HG02642 (cell line): ENCODE measurements around the gene ACTN1.

Source experiments
- ATAC-seq: cut with Tn5 transposase; IDR thresholded peaks from one replicate; pipeline ENCODE4 v1.9.1; 2021; ENCODE audit warnings: mild to moderate bottlenecking; ENCODE audit not compliant: unreplicated experiment, poor library complexity

ACTN1 gene

GRCh38 chr14:68894802-68895703 is 84.0 kb downstream of the ACTN1 start:
- ATAC-seq = no peak

GRCh38 chr14:68894123-68894522 is 85.0 kb downstream of the ACTN1 start:
- no peak for ATAC-seq

GRCh38 chr14:68893566-68893965 is 85.5 kb downstream of the ACTN1 start:
- no peak for ATAC-seq

DNA sequence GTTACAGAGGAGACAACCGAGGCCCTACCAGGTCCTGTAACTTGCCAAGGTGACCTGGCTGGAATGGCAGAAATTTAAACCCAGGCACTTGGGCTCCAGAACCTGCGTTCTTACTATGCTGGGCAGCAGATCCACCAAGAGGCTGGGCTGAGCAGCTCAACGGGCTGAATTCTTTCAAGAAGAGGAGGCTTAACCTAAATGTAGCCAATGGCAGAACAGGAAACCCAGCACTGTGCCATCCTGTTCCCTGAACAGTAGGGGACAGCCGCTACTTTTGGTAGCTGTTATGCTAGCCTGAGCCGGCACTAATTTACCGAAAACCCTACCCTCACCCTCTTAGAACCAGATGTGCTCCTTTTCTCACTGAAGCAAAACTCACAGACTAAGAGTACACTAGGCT is 86.1 kb downstream of the ACTN1 start:
- ATAC-seq = no peak

DNA sequence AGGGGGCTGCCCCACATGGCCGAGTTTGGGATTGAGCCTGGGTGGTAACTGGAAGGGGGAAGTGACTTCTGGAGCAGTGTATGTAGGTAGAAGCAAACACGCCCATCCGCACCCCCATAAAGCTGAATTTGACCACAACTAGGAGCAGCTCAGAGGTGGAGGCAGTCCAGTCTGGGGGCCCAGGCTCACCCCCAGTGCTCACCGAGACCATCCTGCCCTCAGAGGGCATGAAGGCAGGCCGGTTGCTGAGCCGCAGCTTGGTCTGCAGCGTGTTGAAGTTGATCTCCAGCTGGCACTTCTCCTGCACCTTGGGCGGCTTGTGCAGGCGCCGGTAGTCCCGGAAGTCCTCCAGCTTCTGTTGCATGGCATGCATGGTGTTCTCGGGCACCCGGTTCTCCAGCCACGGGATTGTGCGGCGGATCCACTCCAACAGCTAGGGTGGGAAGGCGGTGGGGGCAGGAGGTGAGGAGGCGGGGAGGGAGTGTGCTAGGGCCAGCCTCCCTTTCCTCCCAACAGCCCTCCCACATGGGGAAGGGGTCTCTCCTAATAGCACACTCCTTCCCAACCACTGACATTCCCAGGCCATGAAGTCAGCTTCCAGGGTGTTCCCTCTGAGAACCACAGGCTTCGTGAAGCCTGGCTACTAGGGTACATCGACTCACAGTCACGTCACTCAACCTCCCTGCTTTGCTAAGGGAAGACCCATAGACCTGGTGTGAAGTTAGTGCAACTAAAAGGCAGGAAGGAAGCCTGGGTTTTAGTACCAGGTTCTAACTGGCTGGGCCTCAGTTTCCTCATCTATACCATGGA is 87.0 kb downstream of the ACTN1 start:
- ATAC-seq = no peak

GRCh38 chr14:68890173-68890931 is 88.8 kb downstream of the ACTN1 start:
- no peak for ATAC-seq

- ATAC-seq = no peak
Observed at GRCh38 chr14:68888883-68889282, 90.2 kb downstream of the ACTN1 start.

DNA sequence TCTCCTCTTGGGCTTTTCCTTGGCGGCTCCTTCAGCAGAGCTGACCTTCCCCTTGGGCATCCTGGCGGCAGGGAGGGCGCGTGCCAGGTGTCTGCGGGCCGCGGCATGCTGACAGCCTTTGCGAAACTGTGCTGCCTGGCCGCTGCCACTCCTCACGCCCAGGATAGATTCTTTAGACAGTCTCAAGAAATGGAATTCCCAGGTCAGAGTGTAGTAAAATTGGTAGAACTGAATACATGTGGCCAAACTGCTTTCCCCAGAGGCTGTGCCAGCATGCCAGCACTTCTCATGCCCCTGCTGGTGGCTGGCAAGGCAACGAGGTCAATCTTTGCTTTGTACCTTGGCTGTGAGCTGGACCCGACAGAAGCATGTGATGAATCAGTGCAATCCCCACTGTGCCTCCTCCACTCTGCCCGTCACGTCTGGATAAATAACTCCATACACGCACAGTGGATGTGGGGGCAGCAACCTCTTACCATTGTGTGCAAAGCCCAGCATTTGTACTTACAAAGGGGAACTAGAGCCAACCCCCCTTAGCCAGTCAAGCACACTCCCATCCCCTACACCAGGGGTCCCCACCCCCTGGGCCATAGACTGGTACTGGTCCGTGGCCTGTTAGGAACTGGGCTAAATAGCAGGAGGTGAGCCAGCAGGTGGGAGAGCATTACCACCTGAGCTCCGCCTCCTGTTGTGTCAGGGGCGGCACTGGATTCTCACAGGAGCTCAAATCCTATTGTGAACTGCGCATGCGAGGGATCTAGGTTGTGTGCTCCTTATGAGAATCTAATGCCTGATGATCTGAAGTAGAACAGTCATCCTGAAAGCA is 90.9 kb downstream of the ACTN1 start:
- ATAC-seq = no peak

DNA sequence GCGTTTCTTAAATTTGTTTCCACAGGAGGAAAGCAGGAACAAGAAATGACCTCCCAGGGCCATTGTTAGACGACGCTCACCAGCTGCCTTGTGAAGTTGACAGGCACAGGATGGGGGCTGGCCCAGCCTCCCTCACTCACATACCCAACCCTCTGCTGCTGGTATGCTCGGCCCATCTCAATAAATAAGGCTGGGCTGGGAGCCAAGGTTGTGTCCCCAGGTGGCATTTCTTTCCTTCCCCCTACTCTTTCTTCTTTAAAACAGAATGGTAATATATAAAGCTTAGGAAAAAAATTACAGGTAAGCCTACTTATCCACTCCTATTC is 93.0 kb downstream of the ACTN1 start:
- no peak for ATAC-seq

DNA sequence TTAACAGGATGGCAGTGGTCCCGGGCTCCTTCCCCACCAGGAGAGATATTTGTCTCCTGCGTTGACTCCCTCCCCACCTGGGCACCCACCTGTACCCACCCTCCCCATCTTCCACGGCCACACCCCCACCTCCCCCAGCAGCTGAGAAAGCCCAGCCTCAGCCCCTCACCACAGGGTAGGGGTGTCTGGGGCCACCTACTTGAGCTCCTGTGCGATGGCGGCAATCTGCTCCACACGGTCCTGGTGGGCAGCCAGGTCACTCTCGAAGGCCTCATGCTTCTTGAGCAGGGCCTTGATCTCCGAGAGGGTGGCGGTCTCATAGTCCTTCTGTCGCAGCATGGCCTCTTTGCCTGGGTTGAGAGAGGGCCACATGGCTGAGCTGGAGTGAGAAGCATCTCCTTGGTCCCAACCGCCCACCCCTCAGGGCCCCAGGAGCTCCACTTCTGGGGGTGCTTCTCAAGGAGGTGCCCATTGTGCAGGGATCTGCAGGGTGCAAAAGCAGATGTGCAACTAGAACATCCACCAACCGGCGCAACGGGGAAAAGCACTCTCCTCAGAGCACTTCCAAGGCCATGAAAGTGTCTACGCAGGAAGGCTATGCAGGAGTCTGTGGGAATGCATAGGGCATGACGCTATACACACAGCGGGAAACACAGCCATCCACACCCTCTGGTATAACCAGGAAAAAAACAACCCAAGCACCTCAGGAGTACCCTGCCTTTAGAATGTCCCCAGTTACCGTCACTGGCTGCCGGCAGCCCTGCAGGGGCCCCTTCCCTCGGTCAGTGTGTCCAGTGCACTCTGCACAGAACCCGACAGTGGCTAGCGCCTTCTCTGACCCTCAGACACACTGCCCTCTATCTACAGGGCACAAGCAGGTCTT is 93.6 kb downstream of the ACTN1 start:
- no peak for ATAC-seq

DNA sequence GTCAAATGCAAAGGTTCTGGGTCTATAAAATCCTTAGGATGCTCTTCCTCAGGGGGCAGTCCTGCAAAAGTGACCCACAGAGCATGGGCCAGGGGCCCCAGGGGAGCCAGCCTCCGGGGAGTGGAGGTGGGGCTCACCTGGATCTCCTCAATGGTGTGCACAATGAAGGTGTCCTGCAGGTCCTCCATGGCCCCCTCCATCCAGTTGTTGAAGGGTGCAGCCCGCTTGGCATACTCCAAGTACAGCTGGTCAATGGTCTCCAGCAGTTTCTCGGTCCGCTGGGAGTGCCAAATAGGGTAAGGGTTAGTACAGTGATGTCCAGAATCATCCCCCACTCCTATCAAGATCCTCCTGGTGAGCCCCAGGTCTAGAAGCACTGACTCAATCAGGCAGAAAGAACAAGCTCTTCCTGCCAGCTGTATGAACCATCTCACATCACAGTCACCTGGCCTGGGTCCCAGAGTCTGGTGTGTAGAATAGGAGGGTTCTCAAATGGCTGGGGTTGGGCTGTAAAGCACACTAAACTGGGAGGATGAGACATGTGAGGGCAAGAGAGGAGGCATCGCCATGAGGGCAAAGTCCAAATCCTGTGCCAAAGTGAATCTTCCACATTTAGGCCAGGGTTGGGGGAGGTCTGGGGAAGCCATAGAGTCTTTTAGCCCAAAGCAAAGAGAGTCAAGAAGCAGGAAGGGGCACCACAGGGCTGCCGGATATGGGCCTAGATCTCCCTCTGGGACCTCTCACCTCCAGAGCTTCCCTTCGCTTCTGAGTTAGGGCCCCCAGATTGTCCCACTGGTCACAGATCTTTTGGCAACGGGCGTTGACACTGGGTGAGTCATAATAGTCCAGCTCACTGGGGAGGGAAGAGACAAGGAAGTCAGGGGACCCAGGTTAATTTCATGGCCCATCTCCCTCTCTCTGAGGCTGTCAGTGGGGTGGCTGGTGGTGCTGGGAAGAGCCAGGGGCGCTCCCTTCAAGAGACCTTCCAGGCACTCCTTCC is 94.8 kb downstream of the ACTN1 start:
- ATAC-seq = no peak

DNA sequence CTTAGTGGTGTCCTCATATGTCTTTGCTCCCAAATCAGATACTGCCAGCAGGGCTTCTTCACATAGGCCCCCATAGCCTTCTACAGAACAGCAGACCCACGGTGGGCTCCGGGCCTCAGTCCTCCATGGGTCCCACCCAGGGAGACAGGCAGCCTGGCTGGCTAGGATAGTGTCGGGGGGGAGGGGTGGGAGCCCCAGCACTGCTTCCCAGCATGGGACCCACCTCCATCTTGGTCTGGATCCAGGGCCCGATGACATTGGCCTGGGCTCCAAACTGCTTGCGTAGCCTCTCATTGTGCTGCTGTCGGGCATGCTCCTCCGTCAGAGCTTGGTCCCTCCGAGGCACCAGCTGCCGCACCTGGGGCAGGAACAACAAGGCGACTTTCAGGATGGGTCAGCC is 96.9 kb downstream of the ACTN1 start:
- ATAC-seq = no peak

- no peak for ATAC-seq
Observed at GRCh38 chr14:68881396-68881795, 97.7 kb downstream of the ACTN1 start.

DNA sequence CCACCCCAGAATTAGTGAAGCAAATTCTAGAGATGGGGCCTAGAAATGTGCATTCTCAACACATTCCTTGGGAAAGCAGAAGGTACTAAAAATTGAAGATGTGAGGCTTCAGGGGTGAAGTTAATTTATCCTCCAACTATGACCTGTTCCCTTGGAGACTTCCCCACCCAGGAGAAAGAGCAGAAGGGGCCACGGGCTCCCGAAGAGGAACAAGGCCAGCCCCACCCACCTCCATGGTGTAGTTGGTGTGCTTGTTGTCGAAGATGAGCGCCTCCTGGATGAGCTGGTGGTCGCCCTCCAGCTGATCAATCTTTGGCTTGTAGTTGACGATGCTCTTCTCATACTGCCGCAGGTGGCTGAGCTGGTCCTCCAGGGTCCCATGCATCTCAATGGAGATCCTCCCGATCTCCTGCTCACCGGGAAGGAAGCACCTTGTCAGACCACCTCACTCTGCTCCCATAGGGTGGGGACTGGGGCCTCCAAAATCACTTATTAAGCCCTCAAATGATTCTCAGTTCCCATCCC is 98.5 kb downstream of the ACTN1 start:
- no peak for ATAC-seq

DNA sequence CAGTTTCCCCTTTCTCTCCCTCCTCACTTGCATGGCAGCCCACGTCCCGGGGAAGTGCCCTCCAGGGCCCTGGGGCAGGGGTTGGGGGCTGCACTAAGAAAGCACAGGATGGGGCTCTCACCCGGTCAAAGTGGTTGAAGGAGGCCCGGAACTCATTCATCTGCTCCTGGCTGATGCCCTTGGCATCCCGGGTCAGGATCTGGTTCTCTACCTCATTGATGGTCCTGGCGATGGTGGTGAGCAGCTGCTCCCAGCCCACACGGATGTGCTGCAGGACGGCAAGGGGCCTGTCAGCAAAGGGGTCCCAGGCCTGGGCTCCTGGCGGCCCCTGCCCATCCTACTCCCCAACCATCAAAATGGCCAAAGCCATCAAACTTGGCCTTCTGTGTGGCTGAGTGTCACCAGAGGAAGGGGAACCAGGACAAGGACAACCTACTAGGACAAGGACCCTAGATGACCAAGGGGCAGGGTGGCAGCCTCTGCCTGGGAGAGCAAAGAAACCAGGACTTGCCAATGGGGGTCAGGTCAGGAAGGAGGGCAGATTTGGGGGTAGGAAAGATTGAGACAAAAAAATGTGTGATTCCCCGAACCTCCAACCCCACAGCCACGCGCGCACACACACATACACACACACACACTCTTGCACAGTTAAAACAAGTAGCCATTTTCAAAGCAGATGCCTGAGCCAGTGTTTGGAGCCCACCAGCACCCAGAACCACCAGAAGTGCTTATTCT is 99.1 kb downstream of the ACTN1 start:
- ATAC-seq = no peak

GRCh38 chr14:68879321-68879781 is 99.8 kb downstream of the ACTN1 start:
- ATAC-seq = no peak

GRCh38 chr14:68878908-68879307 is 100.2 kb downstream of the ACTN1 start:
- ATAC-seq = no peak
